ENCODE data around the gene PTH2. TPM values are rescaled to one million over a fixed set of nuclear protein-coding genes. Genes with fewer than 3 reads are reported as not detected.

Gene PTH2
- total RNA-seq, 1 experiment from 2014 or later, result 1.0 TPM

GRCh38 chr19:49408816-49409440 lies 14.3 kb downstream of the PTH2 start:
- no peak for DNase-seq (ENCODE audit: low spot score)
- Mint-ChIP-seq H3K9me3 (no peaks in the 10 kb centered on the region), H3K4me1 (peaks cover 35% of the 10 kb centered on the region), H3K36me3 (no peaks in the 10 kb centered on the region), H3K4me3 (no peak overlapping the region), H3K27ac (no peak overlapping the region), H3K27me3 (ENCODE audit: low read depth) (peaks cover 13% of the 10 kb centered on the region; the same call in 1 of the 2 replicates)
- ATAC-seq, result no peak
- POLR2A ChIA-PET, result no interaction called here
- 0 out of 2 replicates have a peak, but pooled peaks have one; percentile 19 for TF ChIP-seq NR1H2 (CRISPR knock-in tag; IDR thresholded peaks at IDR 0.05)
- no peak for TF ChIP-seq ZNF232 (CRISPR knock-in tag; IDR thresholded peaks at IDR 0.05)
- no peak for TF ChIP-seq E2F5 (CRISPR knock-in tag; IDR thresholded peaks at IDR 0.05)
- CTCF ChIA-PET, result interaction anchor here (1.0 to 1.8 kb wide), 4 partner anchors 9 to 34 kb away, joined by 3 to 9 read pairs (median 4); no protein-coding TSS in a partner anchor

GRCh38 chr19:49407482-49408015 lies 15.7 kb downstream of the PTH2 start:
- Mint-ChIP-seq H3K27ac (no peak overlapping the region), H3K27me3 (ENCODE audit: low read depth) (peaks cover 9% of the 10 kb centered on the region; the same call in 1 of the 2 replicates), H3K4me1 (peaks cover 34% of the 10 kb centered on the region), H3K4me3 (no peak overlapping the region), H3K9me3 (no peaks in the 10 kb centered on the region), H3K36me3 (no peaks in the 10 kb centered on the region)
- POLR2A ChIA-PET, result no interaction called here
- DNase-seq (ENCODE audit: low spot score) (no peak), ATAC-seq (no peak)
- TF ChIP-seq TP53 (CRISPR knock-in tag; IDR thresholded peaks at IDR 0.05), result no peak
- TF ChIP-seq, protein P1, sequence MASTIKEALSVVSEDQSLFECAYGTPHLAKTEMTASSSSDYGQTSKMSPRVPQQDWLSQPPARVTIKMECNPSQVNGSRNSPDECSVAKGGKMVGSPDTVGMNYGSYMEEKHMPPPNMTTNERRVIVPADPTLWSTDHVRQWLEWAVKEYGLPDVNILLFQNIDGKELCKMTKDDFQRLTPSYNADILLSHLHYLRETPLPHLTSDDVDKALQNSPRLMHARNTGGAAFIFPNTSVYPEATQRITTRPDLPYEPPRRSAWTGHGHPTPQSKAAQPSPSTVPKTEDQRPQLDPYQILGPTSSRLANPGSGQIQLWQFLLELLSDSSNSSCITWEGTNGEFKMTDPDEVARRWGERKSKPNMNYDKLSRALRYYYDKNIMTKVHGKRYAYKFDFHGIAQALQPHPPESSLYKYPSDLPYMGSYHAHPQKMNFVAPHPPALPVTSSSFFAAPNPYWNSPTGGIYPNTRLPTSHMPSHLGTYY (CRISPR knock-in tag; IDR thresholded peaks at IDR 0.05), result no peak
- no peak for TF ChIP-seq TEAD1 (CRISPR knock-in tag; IDR thresholded peaks at IDR 0.05)
- TF ChIP-seq FOXP1 (CRISPR knock-in tag; IDR thresholded peaks at IDR 0.05; ENCODE audit: borderline replicate concordance), result no peak
- no peak for TF ChIP-seq FOXK1 (CRISPR knock-in tag; IDR thresholded peaks at IDR 0.05)
- TF ChIP-seq CBFB (CRISPR knock-in tag; IDR thresholded peaks at IDR 0.05; ENCODE audit: low read depth), result no peak
- TF ChIP-seq EMX1 (CRISPR knock-in tag; IDR thresholded peaks at IDR 0.05), result no peak
- CTCF ChIA-PET, result interaction anchor here (0.8 kb wide), 1 partner anchor 15 kb away, joined by 3 read pairs; no protein-coding TSS in a partner anchor

- POLR2A ChIA-PET, result no interaction called here
- Mint-ChIP-seq H3K4me1 (peaks cover 32% of the 10 kb centered on the region), H3K36me3 (no peaks in the 10 kb centered on the region), H3K4me3 (no peak overlapping the region), H3K9me3 (no peaks in the 10 kb centered on the region), H3K27ac (no peak overlapping the region), H3K27me3 (ENCODE audit: low read depth) (peaks cover 9% of the 10 kb centered on the region; the same call in 1 of the 2 replicates)
- CTCF ChIA-PET, result interaction anchor here (0.6 to 1.6 kb wide), 3 partner anchors 10 to 45 kb away, joined by 3 to 11 read pairs (median 3); partner anchors contain the start of gene TEAD2
- no peak for DNase-seq (ENCODE audit: low spot score)
- ATAC-seq, result no peak
- TF ChIP-seq PRRX2 (CRISPR knock-in tag; IDR thresholded peaks at IDR 0.05) (no peak), AFF4 (CRISPR knock-in tag; IDR thresholded peaks at IDR 0.05; ENCODE audit: borderline replicate concordance) (no peak), OVOL2 (CRISPR knock-in tag; IDR thresholded peaks at IDR 0.05; ENCODE audit: borderline replicate concordance) (no peak), EMX1 (CRISPR knock-in tag; IDR thresholded peaks at IDR 0.05) (no peak), CREM (CRISPR knock-in tag; IDR thresholded peaks at IDR 0.05) (no peak), NFYB (CRISPR knock-in tag; conservative IDR thresholded peaks at IDR 0.05; ENCODE audit: low read depth) (no peak), CBFB (CRISPR knock-in tag; IDR thresholded peaks at IDR 0.05; ENCODE audit: low read depth) (no peak), ZNF263 (CRISPR knock-in tag; IDR thresholded peaks at IDR 0.05; ENCODE audit: low read depth) (no peak), IRF2 (CRISPR knock-in tag; IDR thresholded peaks at IDR 0.05; ENCODE audit: borderline replicate concordance, low read depth) (no peak)
- TF ChIP-seq, protein P2, sequence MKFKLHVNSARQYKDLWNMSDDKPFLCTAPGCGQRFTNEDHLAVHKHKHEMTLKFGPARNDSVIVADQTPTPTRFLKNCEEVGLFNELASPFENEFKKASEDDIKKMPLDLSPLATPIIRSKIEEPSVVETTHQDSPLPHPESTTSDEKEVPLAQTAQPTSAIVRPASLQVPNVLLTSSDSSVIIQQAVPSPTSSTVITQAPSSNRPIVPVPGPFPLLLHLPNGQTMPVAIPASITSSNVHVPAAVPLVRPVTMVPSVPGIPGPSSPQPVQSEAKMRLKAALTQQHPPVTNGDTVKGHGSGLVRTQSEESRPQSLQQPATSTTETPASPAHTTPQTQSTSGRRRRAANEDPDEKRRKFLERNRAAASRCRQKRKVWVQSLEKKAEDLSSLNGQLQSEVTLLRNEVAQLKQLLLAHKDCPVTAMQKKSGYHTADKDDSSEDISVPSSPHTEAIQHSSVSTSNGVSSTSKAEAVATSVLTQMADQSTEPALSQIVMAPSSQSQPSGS (CRISPR knock-in tag; IDR thresholded peaks at IDR 0.05; ENCODE audit: borderline replicate concordance, low read depth), result no peak
- TF ChIP-seq, protein P3, sequence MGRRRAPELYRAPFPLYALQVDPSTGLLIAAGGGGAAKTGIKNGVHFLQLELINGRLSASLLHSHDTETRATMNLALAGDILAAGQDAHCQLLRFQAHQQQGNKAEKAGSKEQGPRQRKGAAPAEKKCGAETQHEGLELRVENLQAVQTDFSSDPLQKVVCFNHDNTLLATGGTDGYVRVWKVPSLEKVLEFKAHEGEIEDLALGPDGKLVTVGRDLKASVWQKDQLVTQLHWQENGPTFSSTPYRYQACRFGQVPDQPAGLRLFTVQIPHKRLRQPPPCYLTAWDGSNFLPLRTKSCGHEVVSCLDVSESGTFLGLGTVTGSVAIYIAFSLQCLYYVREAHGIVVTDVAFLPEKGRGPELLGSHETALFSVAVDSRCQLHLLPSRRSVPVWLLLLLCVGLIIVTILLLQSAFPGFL (CRISPR knock-in tag; IDR thresholded peaks at IDR 0.05; ENCODE audit: borderline replicate concordance), result no peak
- TF ChIP-seq, protein P4, sequence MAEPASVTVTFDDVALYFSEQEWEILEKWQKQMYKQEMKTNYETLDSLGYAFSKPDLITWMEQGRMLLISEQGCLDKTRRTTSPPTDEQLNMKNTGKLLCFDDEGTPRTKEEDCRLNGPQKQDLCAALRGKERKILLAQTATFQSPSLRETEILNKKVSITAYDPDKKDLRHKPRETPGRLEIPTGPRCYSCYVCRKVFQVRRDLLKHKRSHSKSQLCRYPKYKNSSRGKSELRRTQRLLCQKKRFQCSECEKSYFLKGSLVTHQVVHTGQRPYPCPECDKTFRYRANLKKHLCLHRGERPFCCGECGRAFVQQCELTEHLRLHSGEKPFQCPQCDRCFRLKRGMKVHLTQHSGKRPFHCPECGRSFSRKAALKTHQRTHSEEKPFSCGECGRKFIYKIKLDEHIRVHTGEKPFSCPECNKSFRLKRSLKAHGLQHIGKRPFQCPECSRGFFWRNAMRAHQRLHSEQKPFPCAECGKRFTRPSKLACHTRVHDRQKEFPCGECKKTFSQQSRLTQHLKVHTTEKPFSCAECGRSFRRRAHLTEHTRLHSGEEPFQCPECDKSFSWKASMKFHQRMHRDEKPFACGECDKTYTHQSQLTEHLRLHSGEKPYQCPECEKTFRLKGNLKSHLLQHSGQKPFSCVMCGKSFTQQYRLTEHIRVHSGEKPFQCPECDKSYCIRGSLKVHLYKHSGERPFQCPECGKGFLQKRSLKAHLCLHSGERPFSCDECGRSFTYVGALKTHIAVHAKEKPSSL (CRISPR knock-in tag; conservative IDR thresholded peaks at IDR 0.05), result no peak
These were observed 16.2 kb downstream of the PTH2 start for GRCh38 chr19:49407079-49407478.
